Lower lobe of right lung (tissue), 2 donors: ENCODE results near the gene ULK1. TPM values are rescaled to one million over a fixed set of nuclear protein-coding genes. Genes with fewer than 3 reads are reported as not detected.

Experiments used
- ATAC-seq, 2 donors: fragments of 200-7000 bp; cut with Tn5 transposase; one replicate each; pipeline ENCODE4 v1.9.1; 2020 to 2022; ENCODE audit warnings: mild to moderate bottlenecking in 2 of 2, moderate library complexity in 2 of 2
- DNase-seq: peaks from one replicate; pipeline ENCODE4 v3.0.0-alpha.2; 2020
- H3K27ac ChIP-seq: fragments of 200-600 bp; one replicate; pipeline ENCODE4 v1.8.0; 2022
- H3K27me3 ChIP-seq: fragments of 200-600 bp; one replicate; pipeline ENCODE4 v1.8.0; 2022; ENCODE audit warnings: low read depth
- H3K36me3 ChIP-seq: fragments of 200-600 bp; one replicate; pipeline ENCODE4 v1.8.0; 2022; ENCODE audit warnings: mild to moderate bottlenecking
- H3K4me1 ChIP-seq: fragments of 200-600 bp; one replicate; pipeline ENCODE4 v1.8.0; 2022
- H3K4me3 ChIP-seq: fragments of 200-600 bp; one replicate; pipeline ENCODE4 v1.8.0; 2022; ENCODE audit warnings: mild to moderate bottlenecking
- H3K9me3 ChIP-seq: fragments of 200-600 bp; one replicate; pipeline ENCODE4 v1.8.0; 2022
- intact Hi-C: fragments of 100-400 bp; cut with DNase I; formaldehyde crosslinking; loops from one replicate; pipeline ENCODE4 v1.11.0; 2022
- long read RNA-seq: library from polyadenylated mRNA; unstranded; transcript quantifications from one replicate; pipeline ENCODE4 v2.0.0, GENCODE V29; 2021
- total RNA-seq: library from RNA; stranded (reverse); fragmentation: NEBNext Ultra II Directional; extraction: Animal tissue kit (Norgen Biotek cat#: 25700); gene quantifications from one replicate; pipeline ENCODE4 v1.2.1, GENCODE V29; 2021
- TF ChIP-seq, protein P1 (sequence below): fragments of 200-600 bp; IDR thresholded peaks from one replicate; pipeline ENCODE4 v1.8.0; 2022; ENCODE audit warnings: antibody characterized with exemption, mild to moderate bottlenecking
- donor health status: DM: no; HTN: yes; CAD: no; lungs with severe emphysema.

Gene ULK1
- 32.2 TPM for total RNA-seq
- long read RNA-seq, partial matches to known transcripts: 17 of 37 reads
- long read RNA-seq, other reads (novel, unspliced or antisense): 15 of 37 reads

- peak within 1 kb of the TSS; percentile 95 for H3K27ac ChIP-seq
- intact Hi-C loops: no loop called here
Measured at GRCh38 chr12:131894313-131894860, at the start of gene ULK1. ULK1 (plus strand) TSS chr12:131894622; CDS start chr12:131895002, 380 bp downstream.

GRCh38 chr12:131844656-131845055 lies 49.8 kb upstream of the ULK1 start:
- Histone ChIP-seq H3K27me3 (no peaks in the 10 kb centered on the region), H3K27ac (no peak overlapping the region), H3K9me3 (no peaks in the 10 kb centered on the region), H3K4me3 (no peak overlapping the region), H3K36me3 (no peaks in the 10 kb centered on the region), H3K4me1 (no peaks in the 10 kb centered on the region)
- TF ChIP-seq, protein P1, sequence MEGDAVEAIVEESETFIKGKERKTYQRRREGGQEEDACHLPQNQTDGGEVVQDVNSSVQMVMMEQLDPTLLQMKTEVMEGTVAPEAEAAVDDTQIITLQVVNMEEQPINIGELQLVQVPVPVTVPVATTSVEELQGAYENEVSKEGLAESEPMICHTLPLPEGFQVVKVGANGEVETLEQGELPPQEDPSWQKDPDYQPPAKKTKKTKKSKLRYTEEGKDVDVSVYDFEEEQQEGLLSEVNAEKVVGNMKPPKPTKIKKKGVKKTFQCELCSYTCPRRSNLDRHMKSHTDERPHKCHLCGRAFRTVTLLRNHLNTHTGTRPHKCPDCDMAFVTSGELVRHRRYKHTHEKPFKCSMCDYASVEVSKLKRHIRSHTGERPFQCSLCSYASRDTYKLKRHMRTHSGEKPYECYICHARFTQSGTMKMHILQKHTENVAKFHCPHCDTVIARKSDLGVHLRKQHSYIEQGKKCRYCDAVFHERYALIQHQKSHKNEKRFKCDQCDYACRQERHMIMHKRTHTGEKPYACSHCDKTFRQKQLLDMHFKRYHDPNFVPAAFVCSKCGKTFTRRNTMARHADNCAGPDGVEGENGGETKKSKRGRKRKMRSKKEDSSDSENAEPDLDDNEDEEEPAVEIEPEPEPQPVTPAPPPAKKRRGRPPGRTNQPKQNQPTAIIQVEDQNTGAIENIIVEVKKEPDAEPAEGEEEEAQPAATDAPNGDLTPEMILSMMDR: no peak
- DNase-seq (no peak), ATAC-seq (no peak)
- intact Hi-C loops: no loop called here

More at GRCh38 chr12:131894313-131894860, at the start of gene ULK1:
- Histone ChIP-seq H3K4me1 (peaks cover 21% of the 10 kb centered on the region), H3K36me3 (peaks cover 21% of the 10 kb centered on the region), H3K9me3 (no peaks in the 10 kb centered on the region), H3K27me3 (no peaks in the 10 kb centered on the region), H3K4me3 (peak within 1 kb of the TSS; percentile 75)
- DNase-seq (peak; percentile 94), ATAC-seq (peak; percentile 85 to 88)
- TF ChIP-seq, protein P1: no peak

- Histone ChIP-seq H3K27me3 (peaks cover 3% of the 10 kb centered on the region), H3K4me1 (no peaks in the 10 kb centered on the region), H3K27ac (no peak overlapping the region), H3K36me3 (no peaks in the 10 kb centered on the region), H3K9me3 (no peaks in the 10 kb centered on the region), H3K4me3 (no peak overlapping the region)
- TF ChIP-seq, protein P1: no peak
- intact Hi-C loops: no loop called here
- no peak for ATAC-seq
- no peak for DNase-seq
Measured at GRCh38 chr12:131845121-131845520, 49.3 kb upstream of the ULK1 start.

GRCh38 chr12:131847456-131847855 lies 47.0 kb upstream of the ULK1 start:
- no peak for DNase-seq

GRCh38 chr12:131848753-131849152 lies 45.7 kb upstream of the ULK1 start:
- H3K27me3 ChIP-seq: peaks cover 11% of the 10 kb centered on the region
- no peaks in the 10 kb centered on the region for H3K36me3 ChIP-seq
- no peaks in the 10 kb centered on the region for H3K4me1 ChIP-seq
- TF ChIP-seq, protein P1: no peak
- no peak for ATAC-seq
- no peaks in the 10 kb centered on the region for H3K9me3 ChIP-seq
- intact Hi-C loops: no loop called here
- H3K27ac ChIP-seq: no peak overlapping the region
- no peak overlapping the region for H3K4me3 ChIP-seq
- no peak for DNase-seq

More at GRCh38 chr12:131847456-131847855, 47.0 kb upstream of the ULK1 start:
- no peak overlapping the region for H3K4me3 ChIP-seq
- intact Hi-C loops: no loop called here
- no peak for ATAC-seq
- no peaks in the 10 kb centered on the region for H3K36me3 ChIP-seq
- peaks cover 4% of the 10 kb centered on the region for H3K27me3 ChIP-seq
- TF ChIP-seq, protein P1: no peak
- no peaks in the 10 kb centered on the region for H3K9me3 ChIP-seq
- H3K4me1 ChIP-seq: no peaks in the 10 kb centered on the region
- H3K27ac ChIP-seq: no peak overlapping the region
